Activated CD8-positive, alpha-beta memory T cell treated with anti-CD3 and anti-CD28 coated beads, Interleukin-2, amount 50 U/mL, for 24 hours (primary cell): ENCODE results near the gene ARR3.
A peak's percentile ranks its signal among the peaks of the same experiment; 100 is the strongest.
"Not testable (repeated sequence)": the region's sequence is repeated elsewhere in the genome, so short reads cannot be mapped to it uniquely, and the experiment has no call there.

Source experiments
- DNase-seq: peaks from one replicate; pipeline ENCODE4 v3.0.0-alpha.2; 2020; ENCODE audit errors: extremely low read depth

ARR3 gene

DNA sequence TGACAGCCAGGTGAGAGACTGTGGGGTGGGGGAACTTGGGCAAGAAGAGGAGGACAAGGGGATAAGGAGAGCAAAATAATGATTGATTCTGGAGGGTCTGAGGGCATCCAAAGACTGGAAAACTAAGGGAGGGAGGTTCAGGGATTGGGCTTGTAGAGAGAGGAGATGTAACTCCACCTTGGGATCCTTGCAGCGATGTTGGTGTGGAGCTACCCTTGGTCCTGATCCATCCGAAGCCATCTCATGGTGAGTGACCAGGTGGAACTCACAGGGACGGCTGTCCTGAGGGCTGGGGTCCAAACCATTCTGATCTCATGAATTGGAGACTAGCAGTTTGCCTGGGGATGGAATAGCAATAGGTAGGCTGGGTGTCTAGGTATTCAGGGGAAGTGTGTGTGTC is 12.4 kb downstream of the ARR3 start:
- DNase-seq: no peak

DNA sequence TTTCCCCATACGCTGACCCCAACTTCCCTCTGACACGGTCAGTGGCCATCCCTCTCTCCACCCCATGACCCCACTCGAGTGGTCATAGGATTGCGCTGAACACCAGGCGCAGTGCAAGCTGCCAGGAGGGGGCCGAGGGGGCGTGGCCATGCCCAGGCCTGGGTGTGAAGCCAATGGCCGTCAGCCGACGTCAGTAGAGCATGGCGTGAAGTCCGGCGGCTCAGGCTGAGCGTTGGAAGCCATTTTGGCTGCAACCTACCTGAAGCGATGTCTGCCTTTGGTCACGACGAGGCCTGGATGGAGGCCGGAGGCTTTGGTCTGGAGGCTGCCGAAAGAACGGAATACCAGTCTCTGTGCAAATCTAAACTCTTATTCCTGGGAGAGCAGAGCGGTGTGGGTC is 13.8 kb downstream of the ARR3 start, which contains the start of gene RAB41:
TSS of gene RAB41 (plus strand) at position 222 of the 400 bp plus-strand sequence. CDS start at position 268, 46 bp downstream.
- DNase-seq: no peak

DNA sequence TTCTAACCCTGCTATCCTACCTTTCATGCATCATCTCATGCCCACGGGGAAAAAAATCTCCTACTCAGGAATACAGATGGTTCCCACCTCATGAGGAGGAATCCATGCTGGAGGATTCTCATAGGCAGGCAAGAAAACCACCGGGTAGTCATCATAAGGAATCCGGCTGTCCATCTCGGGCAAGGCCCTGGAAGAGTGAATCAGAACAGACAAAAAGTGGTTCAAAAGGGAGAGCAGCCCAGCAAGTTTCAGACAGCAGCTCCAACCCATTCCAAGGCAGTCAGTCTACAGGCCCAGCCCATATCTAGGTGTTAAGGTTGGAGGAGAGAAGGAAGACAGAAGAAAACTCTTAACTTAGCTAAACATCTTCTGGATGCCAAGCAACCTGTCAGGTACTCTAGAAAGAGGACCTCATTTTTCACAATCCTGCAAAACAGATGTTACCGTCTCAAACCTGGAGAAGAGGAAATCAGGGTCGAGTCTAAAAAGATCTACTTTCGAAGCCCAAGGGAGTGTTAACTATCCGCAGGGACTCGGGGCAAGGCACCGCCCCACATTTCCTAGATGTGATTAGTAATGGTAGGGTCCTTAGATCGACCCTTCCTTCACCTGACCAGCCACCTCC is 21.1 kb downstream of the ARR3 start:
- no peak for DNase-seq

DNA sequence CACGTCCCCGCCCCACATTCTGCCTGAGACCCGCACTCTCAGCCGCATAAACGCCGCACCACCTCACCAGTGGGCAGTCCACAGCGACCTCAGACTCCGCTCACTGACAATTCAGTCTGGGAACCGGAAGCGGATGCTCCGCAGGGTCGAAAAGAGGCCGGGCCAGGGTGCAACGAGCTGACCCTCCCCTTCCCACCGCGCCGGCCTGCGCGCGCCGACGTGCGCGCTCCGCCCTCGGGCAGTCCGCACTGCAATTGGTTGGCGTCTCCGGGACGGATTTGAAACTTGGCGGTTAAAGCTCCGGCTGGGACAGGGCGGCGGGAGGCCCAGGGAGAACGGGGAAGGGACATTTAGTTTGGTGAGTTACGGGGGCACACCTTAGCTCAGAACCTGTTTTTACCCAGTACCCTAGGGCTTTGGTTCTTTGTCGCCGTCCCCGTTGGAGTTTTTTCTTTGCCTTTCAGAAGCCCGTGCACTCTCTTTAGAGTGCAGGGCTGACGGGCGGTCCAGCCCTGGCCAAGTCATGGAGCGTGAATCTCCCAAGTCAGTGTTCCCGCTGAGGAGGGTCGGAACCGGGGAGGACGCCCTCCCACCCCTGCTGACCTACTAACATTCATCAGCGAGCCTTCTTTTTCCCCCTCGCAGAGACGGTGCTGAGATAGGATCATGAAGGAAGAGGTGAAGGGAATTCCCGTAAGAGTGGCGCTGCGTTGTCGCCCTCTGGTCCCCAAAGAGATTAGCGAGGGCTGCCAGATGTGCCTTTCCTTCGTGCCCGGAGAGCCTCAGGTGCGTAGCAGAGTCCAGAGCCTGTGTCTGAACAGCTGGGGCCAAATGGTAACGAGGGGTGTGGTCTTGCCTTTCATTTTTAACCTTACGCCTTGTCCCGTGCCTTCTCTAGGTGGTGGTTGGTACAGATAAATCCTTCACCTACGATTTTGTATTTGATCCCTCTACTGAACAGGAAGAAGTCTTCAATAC is 21.9 kb downstream of the ARR3 start, which contains the start of the genes KIF4A and PDZD11:
TSS of gene KIF4A (plus strand) at position 312 of the 978 bp plus-strand sequence. CDS start at position 667, 355 bp downstream.
TSS of gene PDZD11 (minus strand) at position 135 of the 978 bp plus-strand sequence. CDS start 586 bp downstream, outside the sequence.
- DNase-seq: peak; percentile 44

DNA sequence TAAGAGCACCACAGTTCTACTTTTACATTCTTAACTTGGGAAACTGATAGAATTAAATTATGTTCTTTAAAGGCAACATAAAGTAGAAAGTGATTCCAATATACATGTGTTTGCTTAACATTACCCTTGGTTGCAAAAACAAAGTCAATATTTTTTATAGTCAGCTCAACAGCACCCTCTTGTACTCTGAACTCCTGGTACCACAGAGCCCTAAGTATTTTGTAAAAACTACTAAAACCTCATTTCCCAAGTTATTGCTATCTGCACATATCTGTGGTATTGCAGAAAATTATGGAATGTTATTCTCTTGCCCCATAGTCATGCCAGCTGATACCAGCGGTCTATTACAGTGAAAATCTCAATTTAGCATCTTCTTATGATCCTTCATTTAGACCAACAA is 24.7 kb downstream of the ARR3 start:
- DNase-seq: no peak

DNA sequence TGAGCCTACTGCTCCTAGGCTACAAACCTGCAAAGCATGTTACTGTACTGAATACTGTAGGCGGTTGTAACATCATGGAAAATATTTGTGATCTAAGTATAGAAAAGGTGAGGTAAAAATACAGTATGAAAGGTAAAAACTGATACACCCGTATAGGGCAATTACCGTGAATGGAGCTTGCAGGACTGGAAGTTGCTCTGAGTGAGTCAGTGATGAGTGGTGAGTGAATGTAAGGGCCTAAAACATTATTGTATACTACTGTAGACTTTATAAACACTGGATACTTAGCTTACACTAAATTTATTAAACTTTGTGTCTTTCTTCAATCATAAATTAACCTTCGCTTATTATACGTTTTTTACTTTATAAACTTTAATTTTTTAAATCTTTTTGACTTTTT is 25.5 kb downstream of the ARR3 start:
- DNase-seq: no peak

DNA sequence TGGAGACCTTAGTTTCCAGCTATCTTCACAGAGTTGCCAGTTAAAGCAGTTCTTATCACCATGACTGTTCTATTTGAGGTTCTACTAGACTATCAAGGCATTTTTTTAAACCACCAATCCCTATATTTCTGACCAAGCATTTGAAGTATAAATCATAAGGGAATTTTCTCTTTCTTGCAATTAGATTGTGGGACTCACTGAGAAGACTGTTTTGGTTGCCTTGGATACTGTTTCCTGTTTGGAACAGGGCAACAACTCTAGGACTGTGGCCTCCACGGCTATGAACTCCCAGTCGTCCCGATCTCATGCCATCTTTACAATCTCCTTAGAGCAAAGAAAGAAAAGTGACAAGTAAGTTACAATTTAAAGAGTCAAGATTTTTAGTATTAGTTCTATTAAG is 33.6 kb downstream of the ARR3 start:
- no peak for DNase-seq

DNA sequence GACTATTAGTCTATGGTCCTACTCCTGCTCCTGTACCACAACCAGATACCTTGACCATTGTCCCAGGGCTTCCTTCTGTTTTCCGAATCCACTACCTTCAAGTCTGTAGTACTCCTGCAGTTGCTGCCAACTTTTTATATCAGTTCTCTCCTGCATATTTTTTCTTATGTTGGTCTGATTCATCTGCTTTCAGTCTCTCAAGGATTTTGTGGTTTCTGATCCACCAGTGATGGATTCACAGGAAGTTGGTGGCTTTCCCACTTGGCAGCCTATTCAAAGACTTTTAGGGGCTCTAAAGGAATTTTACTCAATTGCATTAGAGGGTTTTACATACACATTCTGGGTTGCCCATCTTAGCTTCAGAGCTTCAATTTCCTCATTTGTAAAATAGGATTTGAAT is 45.4 kb downstream of the ARR3 start:
- no peak for DNase-seq

DNA sequence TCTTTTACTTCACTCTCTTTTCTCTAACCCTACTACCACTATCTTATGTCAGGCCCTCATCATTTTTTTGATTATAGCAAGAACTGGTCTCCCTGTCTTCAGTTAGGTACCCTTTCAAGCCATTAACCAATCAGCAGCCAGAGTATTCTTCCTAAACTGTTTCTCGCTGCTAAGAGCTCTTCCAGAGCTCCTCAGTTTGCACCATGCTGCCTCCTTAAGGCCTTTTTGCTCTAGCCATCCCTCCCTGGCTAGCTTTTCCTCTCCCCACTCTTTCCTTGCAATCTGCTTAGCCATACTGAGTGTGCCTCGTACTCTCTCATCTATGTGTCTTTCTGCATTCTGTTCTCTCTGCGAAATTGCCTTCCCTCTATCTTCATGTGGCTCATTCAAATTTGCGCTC is 54.6 kb downstream of the ARR3 start:
- DNase-seq: no peak

DNA sequence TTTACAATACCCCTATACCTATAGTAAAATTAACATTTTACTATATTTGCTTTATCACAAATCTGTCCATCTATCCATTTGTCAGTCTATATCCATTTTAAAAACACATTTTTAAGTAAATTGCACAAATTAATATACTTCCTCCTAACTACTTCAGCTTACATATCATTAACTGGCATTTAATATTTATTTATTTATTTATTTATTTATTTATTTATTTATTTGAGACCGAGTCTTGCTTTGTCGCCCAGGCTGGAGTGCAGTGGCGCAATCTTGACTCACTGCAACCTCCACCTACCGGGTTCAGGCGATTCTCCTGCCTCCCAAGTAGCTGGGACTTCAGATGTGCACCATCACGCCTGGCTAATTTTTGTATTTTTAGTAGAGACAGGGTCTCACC is 55.5 kb downstream of the ARR3 start:
- DNase-seq: not testable (repeated sequence)

DNA sequence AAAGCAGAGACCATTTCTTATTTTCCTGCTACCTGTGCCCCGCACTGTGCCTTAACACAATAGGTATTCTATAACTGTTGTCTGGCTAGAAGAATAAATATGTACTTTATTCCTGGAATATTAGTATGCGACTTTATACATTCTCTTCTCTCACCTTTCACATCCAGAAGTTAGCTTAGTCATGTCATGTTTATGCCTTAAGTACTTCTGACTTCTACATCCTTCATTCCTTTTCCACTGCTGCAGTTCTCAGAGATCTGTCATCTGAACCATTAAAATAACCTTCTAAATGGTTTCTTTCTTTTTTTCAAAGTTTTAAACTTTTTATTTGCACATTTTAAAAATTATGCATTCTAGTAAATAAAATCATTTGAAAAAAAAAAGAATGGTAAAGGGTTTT is 56.2 kb downstream of the ARR3 start:
- no peak for DNase-seq

DNA sequence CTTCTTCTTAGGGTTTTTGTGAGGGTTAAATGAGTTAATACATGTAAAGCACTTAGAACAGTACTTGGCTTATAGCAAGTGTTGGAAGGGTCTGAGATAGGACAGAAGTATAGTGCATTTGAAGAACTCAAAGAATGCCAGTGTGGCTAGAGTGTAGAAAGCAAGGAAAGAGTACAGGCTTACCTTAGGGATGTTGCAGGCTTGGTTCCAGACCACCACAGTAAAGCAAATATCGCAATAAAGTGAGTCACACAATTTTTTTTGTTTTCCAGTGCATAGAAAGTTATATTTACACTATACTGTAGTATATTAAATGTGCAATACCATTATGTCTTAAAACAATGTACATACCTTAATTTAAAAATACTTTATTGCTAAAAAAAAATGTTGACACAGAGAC is 63.0 kb downstream of the ARR3 start:
- no peak for DNase-seq
